HUDEP-2 (cell line): ENCODE results near the gene CCR7.

Experiments
- DNase-seq, 76 experiments: peaks; one replicate each; lab custom pipeline; 2025; ENCODE audit not compliant: unreplicated experiment in 76 of 76; lab: John Stamatoyannopoulos, UW

CCR7 gene, protein sequence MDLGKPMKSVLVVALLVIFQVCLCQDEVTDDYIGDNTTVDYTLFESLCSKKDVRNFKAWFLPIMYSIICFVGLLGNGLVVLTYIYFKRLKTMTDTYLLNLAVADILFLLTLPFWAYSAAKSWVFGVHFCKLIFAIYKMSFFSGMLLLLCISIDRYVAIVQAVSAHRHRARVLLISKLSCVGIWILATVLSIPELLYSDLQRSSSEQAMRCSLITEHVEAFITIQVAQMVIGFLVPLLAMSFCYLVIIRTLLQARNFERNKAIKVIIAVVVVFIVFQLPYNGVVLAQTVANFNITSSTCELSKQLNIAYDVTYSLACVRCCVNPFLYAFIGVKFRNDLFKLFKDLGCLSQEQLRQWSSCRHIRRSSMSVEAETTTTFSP

DNA sequence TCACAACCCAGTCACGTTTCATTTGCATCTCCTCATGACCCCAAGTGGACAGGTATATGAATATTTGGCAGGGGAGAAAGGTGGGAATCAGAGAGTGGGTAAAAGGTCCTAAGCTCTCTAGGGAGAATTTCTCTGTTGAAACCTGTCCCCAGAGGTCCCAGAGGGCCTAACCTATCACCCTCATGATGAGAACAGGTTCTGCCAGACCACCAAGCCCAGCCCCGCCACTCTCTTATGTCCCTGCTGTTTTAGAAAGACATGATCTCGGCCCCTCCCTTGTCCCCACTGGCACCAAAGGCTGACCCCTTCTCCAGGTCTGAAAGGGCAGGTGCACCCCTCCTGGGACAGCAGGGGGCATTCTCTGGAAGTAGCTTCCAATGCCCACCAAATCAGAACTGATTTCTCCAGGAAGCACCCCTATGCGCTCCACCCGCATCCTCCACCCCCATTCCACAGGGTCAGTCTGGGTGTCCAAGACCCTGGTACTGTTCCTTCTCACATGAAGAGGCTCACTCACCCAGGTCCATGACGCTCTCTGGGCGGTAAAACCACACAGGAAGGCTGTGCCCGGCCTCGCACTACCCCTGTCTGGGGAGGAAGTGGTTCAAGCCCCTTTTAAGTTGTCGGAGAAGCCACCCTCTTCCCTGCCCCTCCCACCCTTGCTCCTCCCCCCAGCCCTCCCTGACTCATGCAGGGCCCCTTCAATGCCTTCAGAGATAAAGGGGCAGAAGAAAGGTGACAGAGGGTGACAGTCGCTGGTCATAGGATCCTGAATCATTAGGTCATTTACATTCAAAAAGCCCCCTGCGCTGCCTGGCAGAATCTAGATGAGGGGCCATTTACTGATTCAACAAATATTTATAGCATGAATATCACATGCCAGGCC is at the start of gene CCR7:
Gene CCR7, minus strand, starts transcription at position 590 of the 886 bp plus-strand sequence. Its CDS starts 63 bp downstream, at position 527.
- peak in 12 of 76 experiments; percentile 8 to 43 (median 21) for DNase-seq

DNA sequence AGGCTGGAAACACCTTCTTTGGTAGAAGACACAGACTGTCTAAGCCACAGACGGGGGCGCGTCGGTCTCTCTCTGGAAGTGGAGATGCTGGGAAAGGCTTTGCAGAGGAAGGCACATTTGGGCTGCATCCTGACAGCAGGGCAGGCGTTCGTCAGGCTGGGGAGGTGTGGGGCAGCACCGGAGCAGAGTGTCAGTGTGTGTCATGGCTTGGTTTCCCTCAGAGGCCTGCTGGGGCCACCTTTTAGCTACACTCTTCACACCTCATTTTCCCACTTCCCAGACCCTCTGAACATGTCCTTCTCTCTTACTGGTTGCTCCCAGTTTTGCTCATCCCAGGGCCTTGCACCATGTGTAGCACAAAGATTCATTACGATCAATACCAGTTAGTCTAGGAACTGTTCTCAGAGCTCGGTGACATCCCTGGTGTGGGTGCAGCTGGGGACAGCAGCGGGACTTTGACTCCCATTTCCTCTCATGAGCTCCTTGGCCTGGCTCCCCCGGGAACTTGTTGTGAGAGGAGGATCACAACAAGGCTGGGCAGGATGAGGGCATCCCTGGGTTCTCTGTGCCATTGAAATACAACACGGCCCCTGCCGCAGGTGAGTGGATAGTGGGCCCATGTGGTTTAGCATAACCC is 49.3 kb upstream of the CCR7 start:
- no peak for DNase-seq

DNA sequence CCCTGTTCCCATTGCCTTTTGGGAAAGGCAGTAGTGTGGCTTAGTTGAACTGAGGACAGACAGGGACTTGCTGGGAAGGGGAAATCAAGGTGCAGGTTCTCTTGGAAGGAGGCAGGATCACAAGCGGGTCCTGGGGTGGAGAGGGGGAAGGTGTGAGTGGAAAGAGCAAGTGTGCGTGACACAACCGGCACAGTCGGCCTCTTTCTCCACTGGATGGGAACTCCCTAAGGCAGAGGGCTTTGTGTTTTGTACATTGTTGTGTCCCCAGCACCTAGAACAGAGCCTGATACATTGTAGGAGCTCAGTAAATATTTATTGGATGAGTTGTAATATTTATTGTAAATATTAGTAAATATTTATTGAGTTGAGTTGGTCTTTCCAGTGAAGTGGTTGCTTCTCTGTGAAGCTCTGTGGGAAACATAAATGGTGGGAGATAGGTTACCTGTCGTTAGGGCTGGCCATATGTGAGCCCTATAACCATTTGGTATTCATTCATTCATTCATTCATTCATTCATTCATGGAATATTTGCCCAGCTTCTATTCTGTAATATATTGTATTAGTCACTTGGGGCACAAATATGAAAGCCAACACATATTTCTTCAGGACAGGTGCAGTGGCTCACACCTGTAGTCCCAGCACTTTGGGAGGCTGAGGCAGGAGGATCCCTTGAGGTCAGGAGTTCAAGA is 48.3 kb upstream of the CCR7 start:
- no peak for DNase-seq

DNA sequence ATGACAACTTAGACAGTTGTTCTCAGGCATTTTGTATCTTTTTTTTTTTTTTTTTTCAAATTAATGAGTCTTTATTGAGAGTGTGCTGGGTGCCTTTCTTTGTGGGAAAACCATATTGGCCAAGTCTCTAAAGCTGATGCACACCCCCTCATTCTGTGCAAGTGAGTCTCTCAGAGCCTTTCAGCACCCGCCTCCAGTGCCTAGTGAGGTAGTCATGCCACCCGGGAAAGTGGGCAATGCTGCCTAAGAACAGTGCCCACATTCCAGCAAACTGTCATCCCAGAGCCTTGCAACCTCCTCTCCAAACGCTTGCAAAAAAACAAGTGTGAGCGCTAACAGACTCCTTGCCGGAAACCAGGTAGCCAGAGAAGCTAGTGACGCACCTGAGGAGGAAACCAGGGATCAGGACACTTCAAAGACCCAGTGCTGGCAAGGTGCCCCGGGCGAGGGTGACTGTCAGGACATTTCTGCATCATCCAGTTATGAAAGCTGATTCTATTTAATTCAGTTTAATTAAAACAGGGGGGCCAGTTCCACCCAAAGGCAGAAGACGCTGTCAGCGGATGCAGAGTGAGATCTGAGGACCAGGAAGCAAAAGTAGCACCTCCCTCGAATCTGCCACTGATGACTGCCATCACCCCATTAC is 47.5 kb upstream of the CCR7 start:
- DNase-seq = no peak

DNA sequence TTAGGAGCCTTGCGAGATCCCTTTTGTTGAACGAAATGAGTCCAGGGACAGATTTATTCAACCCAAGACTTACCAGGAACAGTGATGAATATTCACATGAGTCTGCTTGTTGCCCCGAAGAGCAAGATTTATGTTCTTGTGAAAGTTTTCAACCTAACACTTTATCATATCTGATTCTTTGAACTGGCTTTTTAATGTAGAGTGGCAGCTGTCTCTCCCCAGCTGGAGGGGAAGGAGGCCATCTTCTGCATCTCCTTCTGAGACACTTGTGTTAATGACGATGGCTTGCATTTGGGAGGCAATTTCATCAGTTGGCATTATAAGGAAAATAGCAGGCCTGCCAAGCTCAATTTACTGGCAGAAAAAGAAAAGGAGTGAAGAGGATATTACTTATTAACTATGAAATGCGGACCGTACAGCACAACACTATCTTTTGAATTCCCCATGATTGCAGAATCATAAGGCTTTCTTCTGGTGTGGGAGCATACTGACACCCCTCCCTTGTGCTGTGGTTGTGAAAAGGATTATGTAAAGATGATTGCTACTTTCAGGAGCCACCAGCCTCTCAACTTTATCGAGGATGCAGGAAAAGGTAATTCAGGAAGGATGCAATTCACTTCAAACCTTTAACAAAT is 46.7 kb upstream of the CCR7 start:
- no peak for DNase-seq

DNA sequence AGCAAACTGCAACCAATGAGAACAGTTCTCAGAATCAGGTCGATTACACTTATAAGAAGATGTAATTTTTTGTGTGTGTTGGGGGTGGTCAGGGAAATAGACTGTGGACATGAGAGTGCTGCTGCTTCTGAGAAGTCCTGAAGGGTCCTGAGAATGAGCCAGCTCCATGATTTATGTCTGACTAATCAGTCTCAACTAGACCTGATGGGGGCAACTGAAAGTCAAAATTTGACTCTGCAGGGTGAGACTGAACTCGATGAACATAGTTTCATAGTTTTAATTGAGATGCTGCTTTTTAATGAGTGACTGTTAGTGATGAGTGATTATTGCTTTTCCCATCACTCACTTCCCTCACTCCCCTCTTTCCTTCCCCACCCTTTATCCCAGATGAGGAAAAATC is 45.1 kb upstream of the CCR7 start:
- DNase-seq = no peak

DNA sequence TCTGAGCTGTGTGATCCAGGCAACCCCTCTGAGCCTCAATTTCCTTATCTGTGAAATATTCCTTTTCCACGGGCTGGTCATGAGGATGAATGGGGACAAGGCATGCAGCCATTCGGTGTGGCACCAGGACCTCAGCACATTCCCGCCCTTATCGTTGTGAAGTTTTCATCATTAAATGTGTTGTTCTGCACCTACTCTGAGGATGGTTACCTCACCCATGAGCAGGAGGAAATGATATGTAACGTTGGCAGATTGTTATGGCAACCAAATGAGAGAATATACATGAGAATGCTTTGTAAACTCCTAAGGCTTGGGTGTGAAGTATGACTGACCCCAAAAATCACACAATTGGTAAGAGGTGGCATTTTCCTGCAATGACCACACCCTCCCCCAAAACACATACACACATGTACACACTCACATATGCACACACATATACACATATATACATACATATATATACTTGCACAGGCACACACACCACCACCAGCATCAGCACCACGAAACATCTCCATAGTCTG is 42.8 kb upstream of the CCR7 start:
- no peak for DNase-seq

DNA sequence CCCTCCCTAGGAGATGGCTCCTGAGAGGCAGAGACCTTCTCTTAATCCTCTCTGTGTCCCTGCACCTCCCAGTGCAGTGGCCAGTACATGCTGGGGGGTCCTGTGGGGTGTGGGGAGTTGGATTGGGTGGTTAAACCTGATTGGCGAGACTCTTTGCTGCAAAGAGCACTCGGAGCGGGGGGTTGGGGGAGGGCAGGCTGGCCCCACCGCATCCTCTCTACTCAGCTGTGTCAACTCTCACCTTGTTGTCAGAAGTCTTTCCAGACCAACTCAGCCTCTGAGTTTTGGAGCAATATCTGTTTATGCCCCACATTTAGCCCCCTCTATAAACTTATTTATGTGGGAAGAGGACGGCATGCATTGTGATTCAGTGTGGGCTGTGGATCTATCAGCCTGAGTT is 42.4 kb upstream of the CCR7 start:
- no peak for DNase-seq

DNA sequence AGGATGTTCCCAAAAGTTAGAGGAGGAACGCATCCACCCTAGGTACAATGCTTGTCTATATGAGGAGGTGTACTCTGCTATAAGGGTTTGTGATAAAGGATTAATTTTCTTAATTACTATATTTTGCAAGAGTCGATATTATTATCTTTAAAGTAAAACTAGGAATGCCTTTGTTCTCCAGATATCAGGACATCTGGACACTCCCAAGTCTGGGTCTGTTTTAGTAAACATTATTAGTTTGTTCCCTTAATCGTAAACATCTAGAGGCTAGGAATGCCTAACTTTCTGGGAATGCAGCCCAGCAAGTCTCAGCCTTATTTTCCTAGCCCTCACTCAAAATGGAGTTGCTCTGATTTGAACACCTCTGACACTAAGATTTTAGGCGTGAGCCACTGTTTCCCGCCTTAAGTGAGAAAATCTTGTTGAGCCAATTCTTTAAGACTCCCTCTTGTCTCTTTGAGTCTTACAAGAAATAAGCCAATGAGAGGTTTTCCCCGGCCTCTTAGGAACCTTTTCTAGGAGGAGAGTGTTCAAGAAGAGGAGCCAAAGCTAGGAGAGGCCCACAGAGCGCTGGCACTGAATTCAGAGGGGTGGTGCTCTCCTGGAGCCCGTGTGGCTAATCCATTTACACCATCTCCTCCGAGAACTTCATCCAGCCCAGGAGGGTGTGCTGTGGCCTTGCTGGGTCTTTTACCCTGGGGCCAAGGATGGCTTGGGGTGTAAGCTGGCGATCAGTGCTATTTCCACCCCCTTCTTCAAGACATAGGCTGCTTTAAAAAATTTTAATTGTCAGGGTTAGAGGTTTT is 41.5 kb upstream of the CCR7 start:
- DNase-seq = no peak

DNA sequence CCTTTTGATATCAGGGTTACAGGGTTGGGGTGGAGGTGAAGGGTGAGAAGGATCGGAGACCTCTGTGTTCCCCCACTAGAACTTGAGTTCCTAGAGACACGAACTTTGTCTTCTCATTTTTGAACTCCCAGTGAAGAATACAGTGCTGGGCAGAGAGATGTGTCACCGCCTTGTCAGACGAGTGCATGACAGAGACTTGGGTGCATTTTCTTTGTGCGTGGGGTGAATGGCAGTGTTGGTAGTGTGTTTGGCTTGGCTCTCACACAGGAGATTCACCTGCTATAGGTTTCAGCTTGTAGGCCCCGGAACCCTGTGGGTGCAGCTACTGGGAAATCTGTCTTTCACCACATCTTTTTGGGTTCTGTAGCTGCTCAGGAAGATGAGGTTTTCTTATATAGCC is 40.0 kb upstream of the CCR7 start:
- DNase-seq = no peak

DNA sequence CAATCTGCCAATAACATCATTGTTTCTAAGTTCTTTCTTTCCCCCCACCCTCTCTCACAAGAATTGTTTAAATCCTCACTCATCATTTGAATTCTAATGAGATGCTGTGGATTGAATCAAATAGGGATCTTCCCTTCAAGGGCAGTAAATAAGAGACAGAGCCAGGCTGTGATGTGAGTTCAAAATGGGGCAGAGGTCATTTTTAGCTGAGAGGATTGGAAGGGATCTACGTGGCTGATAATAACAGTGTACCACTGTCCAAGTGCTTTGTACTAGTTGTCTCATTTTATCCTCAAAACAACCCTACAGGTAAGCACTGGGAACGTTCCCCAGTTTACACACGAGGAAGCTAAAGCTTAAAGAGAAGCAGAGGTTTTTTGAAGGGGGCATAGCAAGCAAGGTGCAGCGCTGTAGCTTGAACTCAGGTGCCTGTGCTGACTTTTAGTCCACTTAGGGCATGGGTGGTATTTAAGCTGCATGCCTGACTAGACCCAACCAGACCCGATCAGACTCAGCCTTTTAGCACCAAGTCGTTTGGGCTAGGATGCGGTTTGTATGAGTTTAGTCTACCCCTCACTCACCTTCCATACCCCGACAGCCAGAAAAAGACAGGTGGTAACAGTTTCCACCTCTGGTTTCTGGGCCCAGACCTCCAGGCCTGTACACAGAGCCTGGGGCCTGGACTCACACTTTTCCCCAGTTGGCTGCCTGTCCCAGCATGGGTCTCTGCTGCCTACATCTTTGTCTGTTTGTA is 39.2 kb upstream of the CCR7 start:
- DNase-seq = no peak

DNA sequence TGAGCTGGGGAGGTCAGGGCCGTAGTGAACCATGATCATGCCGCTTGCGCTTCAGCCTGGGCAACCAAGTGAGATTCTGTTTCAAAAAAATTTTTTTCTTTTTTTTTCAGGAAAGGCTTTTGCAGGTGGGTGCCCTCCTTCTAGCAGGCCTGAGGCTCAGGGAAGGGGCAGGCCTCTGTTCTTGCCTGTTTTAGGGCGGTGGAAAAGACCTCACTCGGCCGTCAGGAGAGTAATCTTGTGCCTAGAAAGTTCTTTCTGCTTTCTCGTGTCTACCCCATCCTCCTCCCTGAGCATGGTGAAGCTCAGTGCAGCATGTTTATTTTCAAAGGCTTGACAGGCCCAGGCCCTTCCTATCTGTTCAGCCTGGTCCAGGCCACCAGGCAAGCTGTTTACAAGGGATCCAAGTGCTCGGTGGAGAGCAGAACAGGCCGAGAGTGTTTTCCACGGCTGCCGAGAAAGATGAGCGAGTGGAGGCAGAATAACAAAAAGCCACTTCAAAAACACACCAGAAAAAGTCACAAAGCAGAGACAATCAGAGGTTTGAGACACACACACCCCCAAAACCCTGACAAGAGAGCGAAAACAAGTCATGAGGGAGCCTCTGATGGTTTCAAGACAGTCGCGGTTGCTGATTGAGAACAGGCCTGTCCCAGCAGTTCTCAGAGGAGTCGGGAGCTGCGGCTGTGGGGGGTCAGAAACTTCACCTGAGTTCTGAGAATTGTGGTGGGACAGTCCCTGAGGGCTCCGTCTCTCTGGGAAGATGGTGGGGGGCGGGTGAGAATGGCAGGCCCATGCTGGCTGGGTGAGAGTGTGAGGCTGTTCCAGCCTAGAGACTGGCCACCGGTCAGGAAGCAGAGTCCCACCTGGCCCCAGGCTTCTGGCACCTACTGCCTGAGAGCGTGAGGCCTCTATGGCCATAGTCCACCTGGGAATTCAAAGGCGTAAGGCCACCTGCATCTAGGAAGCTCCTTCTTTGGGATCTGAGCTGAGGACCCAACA is 37.5 kb upstream of the CCR7 start:
- DNase-seq = no peak

DNA sequence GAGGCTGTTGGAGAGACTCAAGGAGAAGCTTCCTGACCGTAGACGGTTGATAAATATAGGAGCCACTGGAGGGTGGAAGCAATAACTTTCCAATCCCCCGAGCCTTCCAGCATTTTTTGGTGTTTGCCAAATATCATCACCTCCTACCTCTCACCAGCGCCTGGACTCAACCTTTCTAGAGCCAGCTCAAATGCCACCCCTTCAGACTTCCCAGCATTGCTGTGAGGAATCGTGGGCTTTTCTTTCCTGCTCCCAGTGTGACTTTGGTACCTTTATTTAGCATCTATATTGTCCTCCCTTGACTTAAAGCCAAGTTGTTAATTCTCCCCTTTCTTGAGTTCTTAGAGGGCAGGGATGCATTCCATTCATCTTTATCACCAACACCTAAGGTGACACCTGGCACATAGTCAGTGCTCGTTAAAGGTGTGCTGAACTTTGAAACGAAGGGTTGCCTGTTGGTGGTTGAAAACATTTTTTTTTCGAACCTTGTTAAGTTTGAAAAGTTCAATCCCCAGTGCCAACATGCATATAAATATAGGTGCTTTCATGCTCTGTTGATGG is 35.3 kb upstream of the CCR7 start:
- DNase-seq = no peak

DNA sequence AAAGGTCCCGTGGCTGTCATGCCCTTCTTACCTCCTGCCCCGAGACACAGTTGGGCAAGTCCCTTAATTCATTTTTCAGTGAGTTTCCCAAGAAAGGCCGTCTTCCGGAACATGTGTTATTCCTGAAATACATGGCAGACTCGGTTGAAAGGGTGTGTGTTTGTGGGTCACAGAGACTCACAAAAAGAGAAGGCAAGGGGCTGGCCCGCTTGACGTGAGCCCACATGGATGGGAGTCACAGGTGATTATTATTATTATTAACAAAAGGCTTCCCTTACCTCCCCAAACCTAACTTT is 34.1 kb upstream of the CCR7 start:
- no peak for DNase-seq

DNA sequence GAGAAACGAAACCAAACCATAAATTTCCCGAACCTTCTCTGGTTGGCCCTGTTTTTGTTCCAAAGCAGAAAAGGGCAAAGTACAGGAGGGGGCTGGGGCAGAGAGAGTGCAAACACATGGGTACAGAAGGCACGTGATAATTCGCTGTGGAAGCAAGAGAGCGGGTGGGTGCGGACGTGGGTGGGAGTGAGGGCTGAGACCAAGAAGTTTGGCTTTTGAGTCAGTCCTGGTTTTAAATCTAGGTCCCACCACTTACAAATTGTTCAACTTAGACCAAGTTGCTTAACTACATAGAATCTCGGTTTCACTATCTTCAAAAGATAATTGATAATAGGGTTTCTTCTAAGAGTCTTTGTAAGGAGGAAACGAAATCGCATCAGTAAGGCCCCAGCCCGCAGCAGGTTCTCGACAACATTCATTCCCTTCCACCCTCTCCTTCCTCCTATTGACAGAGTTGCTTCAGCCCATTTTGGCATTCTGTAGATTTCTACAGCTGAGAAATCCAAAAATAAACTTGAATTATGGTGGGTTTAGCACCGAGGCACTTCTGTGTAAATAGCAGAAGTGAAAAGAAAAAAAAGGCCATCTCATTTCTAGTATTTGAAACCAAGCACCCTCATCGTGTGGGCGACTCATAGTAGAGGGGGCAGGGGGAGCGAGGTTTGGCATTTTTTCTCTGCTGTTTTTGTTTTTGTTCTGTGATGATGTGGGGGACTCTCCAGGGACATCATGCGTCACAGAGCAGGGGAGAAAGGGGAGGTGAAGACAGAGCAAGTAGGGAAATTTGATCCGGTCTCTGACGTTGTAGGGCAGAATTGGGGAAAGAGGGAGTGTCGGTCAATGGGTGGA is 33.6 kb upstream of the CCR7 start:
- peak in 1 of 76 experiments; percentile 18 for DNase-seq

DNA sequence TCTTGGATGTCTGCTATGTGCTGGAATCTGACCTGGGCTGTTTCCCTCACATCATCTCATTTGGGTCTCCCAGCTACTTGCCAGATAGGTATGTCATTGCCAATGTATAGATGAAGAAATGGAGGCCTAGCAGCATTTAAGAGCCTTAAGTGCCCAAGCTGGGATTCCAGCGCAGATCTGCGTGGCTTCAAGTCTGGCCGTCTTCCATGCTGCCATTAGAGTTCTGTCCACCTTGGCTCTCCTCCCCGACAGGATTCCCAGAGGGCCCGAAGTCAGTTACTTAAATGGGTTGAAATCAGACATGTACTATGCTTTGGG is 33.0 kb upstream of the CCR7 start:
- no peak for DNase-seq
